ENCODE measurements around the gene TRAF2. TPM values are rescaled to one million over a fixed set of nuclear protein-coding genes. Genes with fewer than 3 reads are reported as not detected.

The TRAF2 gene
- total RNA-seq, 1 donor from 2014 or later: 7.4 TPM

GRCh38 chr9:136930014-136930413 is 43.7 kb downstream of the TRAF2 start:
- ATAC-seq (no peak), DNase-seq (ENCODE audit: low spot score) (no peak)

- DNase-seq (ENCODE audit: low spot score) (no peak), ATAC-seq (no peak)
Observed at GRCh38 chr9:136931611-136932130, 45.4 kb downstream of the TRAF2 start.

- ATAC-seq (no peak), DNase-seq (ENCODE audit: low spot score) (no peak)
Observed at GRCh38 chr9:136934277-136934676, 48.0 kb downstream of the TRAF2 start.

GRCh38 chr9:136935651-136936050 is 49.3 kb downstream of the TRAF2 start:
- DNase-seq (ENCODE audit: low spot score): no peak
- no peak for ATAC-seq

- DNase-seq (ENCODE audit: low spot score) (no peak), ATAC-seq (no peak)
Observed at GRCh38 chr9:136936645-136937170, 50.4 kb downstream of the TRAF2 start.

- DNase-seq (ENCODE audit: low spot score): peak; percentile 50
Observed at GRCh38 chr9:136937186-136938001, 51.1 kb downstream of the TRAF2 start.

GRCh38 chr9:136939431-136939995 is 53.2 kb downstream of the TRAF2 start:
- no peak for ATAC-seq
- peak; percentile 46 for DNase-seq (ENCODE audit: low spot score)

More at GRCh38 chr9:136937186-136938001, 51.1 kb downstream of the TRAF2 start:
- no peak for ATAC-seq

- peak; percentile 54 for ATAC-seq
- DNase-seq (ENCODE audit: low spot score): peak; percentile 98
Observed at GRCh38 chr9:136939996-136940525, 53.7 kb downstream of the TRAF2 start.

- ATAC-seq (no peak), DNase-seq (ENCODE audit: low spot score) (peak; percentile 58)
Observed at GRCh38 chr9:136940526-136941230, 54.4 kb downstream of the TRAF2 start.

GRCh38 chr9:136941231-136942111 is 55.2 kb downstream of the TRAF2 start:
- DNase-seq (ENCODE audit: low spot score): no peak

GRCh38 chr9:136942112-136942880 is 56.0 kb downstream of the TRAF2 start:
- no peak for ATAC-seq
- peak; percentile 51 for DNase-seq (ENCODE audit: low spot score)

More at GRCh38 chr9:136941231-136942111, 55.2 kb downstream of the TRAF2 start:
- no peak for ATAC-seq

- peak; percentile 51 for DNase-seq (ENCODE audit: low spot score)
Observed at GRCh38 chr9:136942881-136943230, 56.5 kb downstream of the TRAF2 start.

GRCh38 chr9:136943291-136944211 is 57.2 kb downstream of the TRAF2 start:
- DNase-seq (ENCODE audit: low spot score) (peak; percentile 66), ATAC-seq (no peak)

More at GRCh38 chr9:136942881-136943230, 56.5 kb downstream of the TRAF2 start:
- no peak for ATAC-seq

- DNase-seq (ENCODE audit: low spot score): no peak
Observed at GRCh38 chr9:136944212-136944518, 57.8 kb downstream of the TRAF2 start.

GRCh38 chr9:136944519-136945332 is 58.4 kb downstream of the TRAF2 start, which contains the start of the genes C8G and FBXW5:
C8G (plus strand) TSS chr9:136945243; CDS start chr9:136945321, 78 bp downstream.
FBXW5 (minus strand) TSS chr9:136944738; CDS start chr9:136944083, 655 bp downstream.
- DNase-seq (ENCODE audit: low spot score) (peak; percentile 98), ATAC-seq (peak; percentile 60)

More at GRCh38 chr9:136944212-136944518, 57.8 kb downstream of the TRAF2 start:
- ATAC-seq: peak; percentile 0

- no peak for ATAC-seq
- peak; percentile 67 for DNase-seq (ENCODE audit: low spot score)
Observed at GRCh38 chr9:136945333-136946227, 59.3 kb downstream of the TRAF2 start.

All from left lobe of liver (tissue), 2 donors.